ENCODE data around the gene BABAM2. TPM values are rescaled to one million over a fixed set of nuclear protein-coding genes. Genes with fewer than 3 reads are reported as not detected.

BABAM2 gene
- total RNA-seq, 4 donors from 2014 or later = 33.2 to 70.3 (median 38.6) TPM

GRCh38 chr2:28227498-28227897 is 337.0 kb downstream of the BABAM2 start:
- H3K9me3 ChIP-seq = no peaks in the 10 kb centered on the region
- no peaks in the 10 kb centered on the region for H3K27me3 ChIP-seq
- WGBS, 2 donors = 68 to 77% methylated on average over 3 of the region's 3 CpGs
- no peaks in the 10 kb centered on the region for H3K36me3 ChIP-seq
- no peaks in the 10 kb centered on the region for H3K4me1 ChIP-seq
- no peak overlapping the region for H3K27ac ChIP-seq
- no peak overlapping the region for H3K4me3 ChIP-seq (replicated peaks in 1 of 3)
- TF ChIP-seq CTCF (IDR thresholded peaks at IDR 0.05) (no peak), POLR2A (IDR thresholded peaks at IDR 0.05) (no peak)
- intact Hi-C loops (cut with DNase I) = no loop called here
- DNase-seq = no peak

- no peak overlapping the region for H3K27ac ChIP-seq
- TF ChIP-seq POLR2A (IDR thresholded peaks at IDR 0.05) (no peak), CTCF (IDR thresholded peaks at IDR 0.05) (peak in 1 of 6 experiments; percentile 30)
These were observed 338.0 kb downstream of the BABAM2 start for GRCh38 chr2:28228434-28228995.

GRCh38 chr2:28231110-28231631 is 340.6 kb downstream of the BABAM2 start:
- Histone ChIP-seq H3K27me3 (no peaks in the 10 kb centered on the region), H3K27ac (no peak overlapping the region), H3K4me3 (replicated peaks in 1 of 3) (no peak overlapping the region), H3K9me3 (no peaks in the 10 kb centered on the region), H3K4me1 (no peaks in the 10 kb centered on the region), H3K36me3 (no peaks in the 10 kb centered on the region)
- intact Hi-C loops (cut with DNase I) = no loop called here
- no peak for TF ChIP-seq POLR2A (IDR thresholded peaks at IDR 0.05)
- no peak for TF ChIP-seq CTCF (IDR thresholded peaks at IDR 0.05)
- DNase-seq = no peak
- 60 to 81% methylated on average over 4 of the region's 4 CpGs for WGBS, 2 donors

More at GRCh38 chr2:28228434-28228995, 338.0 kb downstream of the BABAM2 start:
- no peaks in the 10 kb centered on the region for H3K4me1 ChIP-seq
- no peak for DNase-seq
- H3K9me3 ChIP-seq = no peaks in the 10 kb centered on the region
- no peaks in the 10 kb centered on the region for H3K36me3 ChIP-seq
- WGBS, 2 donors = 68 to 76% methylated on average over 1 of the region's 1 CpG
- intact Hi-C loops (cut with DNase I) = no loop called here
- no peaks in the 10 kb centered on the region for H3K27me3 ChIP-seq
- no peak overlapping the region for H3K4me3 ChIP-seq (replicated peaks in 1 of 3)

GRCh38 chr2:28232295-28232694 is 341.8 kb downstream of the BABAM2 start:
- H3K27ac ChIP-seq = no peak overlapping the region
- TF ChIP-seq POLR2A (IDR thresholded peaks at IDR 0.05) (no peak), CTCF (IDR thresholded peaks at IDR 0.05) (no peak)
- H3K4me3 ChIP-seq (replicated peaks in 1 of 3) = no peak overlapping the region
- DNase-seq = no peak
- intact Hi-C loops (cut with DNase I) = no loop called here
- whole genome bisulfite sequencing, 2 donors = 88 to 92% methylated on average over 5 of the region's 5 CpGs
- no peaks in the 10 kb centered on the region for H3K27me3 ChIP-seq
- no peaks in the 10 kb centered on the region for H3K4me1 ChIP-seq
- H3K9me3 ChIP-seq = no peaks in the 10 kb centered on the region
- H3K36me3 ChIP-seq = no peaks in the 10 kb centered on the region

- intact Hi-C loops (cut with DNase I) = no loop called here
- Histone ChIP-seq H3K4me1 (no peaks in the 10 kb centered on the region), H3K4me3 (replicated peaks in 1 of 3) (no peak overlapping the region), H3K9me3 (no peaks in the 10 kb centered on the region), H3K27ac (no peak overlapping the region), H3K27me3 (no peaks in the 10 kb centered on the region), H3K36me3 (no peaks in the 10 kb centered on the region)
- WGBS, 2 donors = 43 to 60% methylated on average over 6 of the region's 6 CpGs
- peak; percentile 18 for DNase-seq
- TF ChIP-seq CTCF (IDR thresholded peaks at IDR 0.05) (no peak), POLR2A (IDR thresholded peaks at IDR 0.05) (no peak)
These were observed 342.7 kb downstream of the BABAM2 start for GRCh38 chr2:28233164-28233676.

Measured in thyroid gland (tissue), 4 donors.